GM23338 (cell line): Measurements from ENCODE around the gene CHIC1. TPM values are rescaled to one million over a fixed set of nuclear protein-coding genes. Genes with fewer than 3 reads are reported as not detected.
A peak's percentile ranks its signal among the peaks of the same experiment; 100 is the strongest.
"Not testable (repeated sequence)": the region's sequence is repeated elsewhere in the genome, so short reads cannot be mapped to it uniquely, and the experiment has no call there.

Experiments
- ATAC-seq: fragments of 200-7000 bp; cut with Tn5 transposase; 3 replicates; pipeline ENCODE4 v1.9.1; 2020
- DNase-seq: peaks from one replicate; pipeline ENCODE4 v3.0.0-alpha.2; 2015; ENCODE audit warnings: low spot score
- H2AFZ ChIP-seq: fragments of 200-600 bp; sonication (generic); 2 replicates; pipeline ENCODE4 v1.8.0; 2016; ENCODE audit warnings: antibody characterized with exemption, mild to moderate bottlenecking, moderate library complexity
- H3F3A ChIP-seq: fragments of 200-600 bp; sonication (generic); replicated peaks from 2 replicates; pipeline ENCODE4 v1.8.0; 2017; ENCODE audit warnings: antibody characterized with exemption, mixed run types, low read depth
- H3K27ac ChIP-seq: fragments of 200-600 bp; sonication (generic); 2 replicates; pipeline ENCODE4 v1.6.1; 2016; ENCODE audit warnings: low read depth
- H3K27me3 ChIP-seq: fragments of 200-600 bp; sonication (generic); 2 replicates; pipeline ENCODE4 v1.8.0; 2016; ENCODE audit warnings: mild to moderate bottlenecking, mixed run types, moderate library complexity; ENCODE audit not compliant: insufficient read depth
- H3K36me3 ChIP-seq: fragments of 200-600 bp; sonication (generic); 2 replicates; pipeline ENCODE4 v1.8.0; 2016; ENCODE audit warnings: mild to moderate bottlenecking; ENCODE audit not compliant: insufficient read depth
- H3K4me1 ChIP-seq: fragments of 200-600 bp; sonication (generic); 2 replicates; pipeline ENCODE4 v1.8.0; 2016; ENCODE audit warnings: mild to moderate bottlenecking, moderate library complexity; ENCODE audit not compliant: insufficient read depth
- H3K4me2 ChIP-seq: fragments of 200-600 bp; sonication (generic); 2 replicates; pipeline ENCODE4 v1.7.1; 2017; ENCODE audit warnings: mixed run types
- H3K4me3 ChIP-seq: fragments of 200-600 bp; sonication (generic); 2 replicates; pipeline ENCODE4 v1.6.1; 2016; ENCODE audit warnings: mixed run types
- H3K79me2 ChIP-seq: fragments of 200-600 bp; sonication (generic); replicated peaks from 2 replicates; pipeline ENCODE4 v1.8.0; 2017; ENCODE audit warnings: mild to moderate bottlenecking; ENCODE audit not compliant: insufficient read depth
- H3K9me2 ChIP-seq: fragments of 200-600 bp; sonication (generic); 2 replicates; pipeline ENCODE4 v1.8.0; 2017; ENCODE audit not compliant: insufficient read depth
- H4K20me1 ChIP-seq: fragments of 200-600 bp; sonication (generic); replicated peaks from 2 replicates; pipeline ENCODE4 v1.8.0; 2017; ENCODE audit warnings: mild to moderate bottlenecking; ENCODE audit not compliant: insufficient read depth
- H3K27ac Mint-ChIP-seq: 2 replicates; pipeline ENCODE4 v1.8.0; 2020; ENCODE audit warnings: inconsistent platforms, mild to moderate bottlenecking, moderate library complexity, mixed read lengths
- H3K27me3 Mint-ChIP-seq: 3 replicates; pipeline ENCODE4 v1.8.0; 2022; ENCODE audit warnings: low read depth, mild to moderate bottlenecking, moderate library complexity, mixed read lengths, inconsistent platforms; ENCODE audit not compliant: insufficient read depth, poor library complexity
- H3K36me3 Mint-ChIP-seq: 3 replicates; pipeline ENCODE4 v1.8.0; 2021; ENCODE audit warnings: low read depth, mild to moderate bottlenecking, inconsistent platforms, moderate library complexity, mixed read lengths
- H3K4me1 Mint-ChIP-seq: 3 replicates; pipeline ENCODE4 v1.8.0; 2020; ENCODE audit warnings: mild to moderate bottlenecking, inconsistent platforms, mixed read lengths
- H3K4me3 Mint-ChIP-seq: 3 replicates; pipeline ENCODE4 v1.8.0; 2021; ENCODE audit warnings: moderate library complexity, mild to moderate bottlenecking, inconsistent platforms, mixed read lengths
- H3K9me3 Mint-ChIP-seq: 3 replicates; pipeline ENCODE4 v1.8.0; 2020; ENCODE audit warnings: moderate library complexity, mild to moderate bottlenecking, inconsistent platforms, mixed read lengths
- EZH2 ChIP-seq: fragments of 200-600 bp; sonication (generic); IDR thresholded peaks from one replicate; pipeline ENCODE4 v1.8.0; 2017; ENCODE audit warnings: antibody characterized with exemption, mild to moderate bottlenecking, low read depth; ENCODE audit not compliant: unreplicated experiment
- JUNB ChIP-seq: IDR thresholded peaks from one replicate; pipeline ENCODE4 v1.6.1; 2016; ENCODE audit warnings: antibody characterized with exemption; ENCODE audit not compliant: unreplicated experiment
- NANOG ChIP-seq: IDR thresholded peaks from 2 replicates; pipeline ENCODE4 v1.6.1; 2016; ENCODE audit warnings: antibody characterized with exemption, borderline replicate concordance
- POLR2AphosphoS5 ChIP-seq: IDR thresholded peaks from 2 replicates; pipeline ENCODE4 v1.6.1; 2016; ENCODE audit warnings: antibody characterized with exemption, low read depth
- REST ChIP-seq: IDR thresholded peaks from one replicate; pipeline ENCODE4 v1.6.1; 2018; ENCODE audit warnings: antibody characterized with exemption; ENCODE audit not compliant: unreplicated experiment
- polyA plus RNA-seq: library from polyadenylated mRNA; unstranded; fragments of >200 nt; fragmentation: Nextera tagmentation; extraction: Ambion mirVana; gene quantifications from 2 replicates; pipeline ENCODE4 v1.2.1, GENCODE V29; 2016
- total RNA-seq: library from RNA; depleted of rRNA; stranded (reverse); fragments of >200 nt; shearing (Covaris generic); gene quantifications from 2 replicates; pipeline ENCODE4 v1.2.3, GENCODE V29; 2014
- TF ChIP-seq, protein P1 (sequence below), 2 experiments: fragments of 200-600 bp in 1 of 2; sonication (generic) in 1 of 2; conservative IDR thresholded peaks; 2 replicates each; pipeline versions ENCODE4 v1.5.1 to v1.6.1; 2016 to 2017; ENCODE audit warnings: antibody characterized with exemption in 2 of 2, low read depth in 2 of 2, mild to moderate bottlenecking in 2 of 2, moderate library complexity in 1 of 2

CHIC1 gene
- total and polyA plus RNA-seq, 2 experiments from 2014 or later, result 6.2 to 14.1 TPM

DNA sequence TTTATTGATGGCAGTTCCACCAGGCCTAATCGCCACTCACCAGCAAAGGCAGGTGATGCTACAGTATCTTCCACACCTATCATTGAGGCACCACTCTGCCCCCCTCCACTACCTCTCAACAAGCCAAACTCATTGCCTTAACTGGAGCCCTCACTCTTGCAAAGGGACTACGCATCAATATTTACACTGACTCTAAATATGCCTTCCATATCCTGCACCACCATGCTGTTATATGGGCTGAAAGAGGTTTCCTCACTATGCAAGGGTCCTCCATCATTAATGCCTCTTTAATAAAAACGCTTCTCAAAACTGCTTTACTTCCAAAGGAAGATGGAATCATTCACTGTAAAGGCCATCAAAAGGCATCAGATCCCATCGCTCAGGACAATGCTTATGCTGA is 31.3 kb upstream of the CHIC1 start:
- Mint-ChIP-seq H3K9me3 (peaks cover 52% of the 10 kb centered on the region), H3K4me1 (peaks cover 11% of the 10 kb centered on the region), H3K36me3 (peaks cover 52% of the 10 kb centered on the region)
- not testable (repeated sequence) for H3K79me2 ChIP-seq, H3K4me1 ChIP-seq, H4K20me1 ChIP-seq, DNase-seq, H3K27me3 ChIP-seq, H3K27ac Mint-ChIP-seq, H3F3A ChIP-seq, ATAC-seq, H3K4me3 ChIP-seq, H3K4me3 Mint-ChIP-seq, H3K27ac ChIP-seq, H3K4me2 ChIP-seq, H2AFZ ChIP-seq, H3K36me3 ChIP-seq, H3K9me2 ChIP-seq, H3K27me3 Mint-ChIP-seq

DNA sequence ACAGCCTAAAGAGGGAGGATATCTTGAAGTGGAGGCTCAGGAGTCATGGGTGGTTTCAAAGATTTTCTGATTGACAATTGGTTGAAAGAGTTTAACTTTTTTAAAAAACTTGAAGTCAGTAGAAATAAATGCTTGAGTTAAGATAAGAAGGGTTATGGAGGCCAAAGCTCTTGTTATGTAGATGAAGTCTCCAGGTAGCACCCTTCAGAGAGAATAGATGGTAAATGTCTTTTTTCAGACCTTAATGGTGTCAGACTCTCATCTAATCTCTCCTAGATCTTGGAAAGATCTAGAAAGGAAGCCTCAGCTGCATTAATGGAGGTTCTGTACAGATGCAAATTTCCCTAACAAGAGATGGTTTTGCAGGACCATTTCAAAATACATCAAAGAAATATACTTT is 6.8 kb upstream of the CHIC1 start:
- Mint-ChIP-seq H3K4me1 (peaks cover 14% of the 10 kb centered on the region), H3K9me3 (no peaks in the 10 kb centered on the region), H3K36me3 (no peaks in the 10 kb centered on the region), H3K4me3 (no peak overlapping the region; the same call in 2 of the 3 replicates), H3K27ac (no peak overlapping the region), H3K27me3 (no peaks in the 10 kb centered on the region)
- DNase-seq (peak; percentile 6), ATAC-seq (peak; percentile 58)
- Histone ChIP-seq H3K4me3 (no peak overlapping the region), H3F3A (no peaks in the 10 kb centered on the region), H4K20me1 (no peaks in the 10 kb centered on the region), H3K9me2 (no peaks in the 10 kb centered on the region), H2AFZ (no peak overlapping the region), H3K4me2 (peak overlapping the region; percentile 61), H3K36me3 (no peaks in the 10 kb centered on the region), H3K27me3 (no peaks in the 10 kb centered on the region), H3K79me2 (no peaks in the 10 kb centered on the region), H3K27ac (peak overlapping the region; percentile 56), H3K4me1 (peaks cover 11% of the 10 kb centered on the region)
- TF ChIP-seq NANOG, result 0 out of 2 replicates have a peak, but pooled peaks have one; percentile 24
- no peak for TF ChIP-seq JUNB
- TF ChIP-seq, protein P1, sequence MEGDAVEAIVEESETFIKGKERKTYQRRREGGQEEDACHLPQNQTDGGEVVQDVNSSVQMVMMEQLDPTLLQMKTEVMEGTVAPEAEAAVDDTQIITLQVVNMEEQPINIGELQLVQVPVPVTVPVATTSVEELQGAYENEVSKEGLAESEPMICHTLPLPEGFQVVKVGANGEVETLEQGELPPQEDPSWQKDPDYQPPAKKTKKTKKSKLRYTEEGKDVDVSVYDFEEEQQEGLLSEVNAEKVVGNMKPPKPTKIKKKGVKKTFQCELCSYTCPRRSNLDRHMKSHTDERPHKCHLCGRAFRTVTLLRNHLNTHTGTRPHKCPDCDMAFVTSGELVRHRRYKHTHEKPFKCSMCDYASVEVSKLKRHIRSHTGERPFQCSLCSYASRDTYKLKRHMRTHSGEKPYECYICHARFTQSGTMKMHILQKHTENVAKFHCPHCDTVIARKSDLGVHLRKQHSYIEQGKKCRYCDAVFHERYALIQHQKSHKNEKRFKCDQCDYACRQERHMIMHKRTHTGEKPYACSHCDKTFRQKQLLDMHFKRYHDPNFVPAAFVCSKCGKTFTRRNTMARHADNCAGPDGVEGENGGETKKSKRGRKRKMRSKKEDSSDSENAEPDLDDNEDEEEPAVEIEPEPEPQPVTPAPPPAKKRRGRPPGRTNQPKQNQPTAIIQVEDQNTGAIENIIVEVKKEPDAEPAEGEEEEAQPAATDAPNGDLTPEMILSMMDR (conservative IDR thresholded peaks at IDR 0.05; ENCODE audit: low read depth in 2 of 2), result no peak
- TF ChIP-seq POLR2AphosphoS5, result no peak
- TF ChIP-seq EZH2, result no peak
- no peak for TF ChIP-seq REST
